Fibroblast of the aortic adventitia (primary cell): ENCODE results near the gene CASKIN1. TPM values are rescaled to one million over a fixed set of nuclear protein-coding genes. Genes with fewer than 3 reads are reported as not detected.
A peak's percentile ranks its signal among the peaks of the same experiment; 100 is the strongest.

ENCODE experiments used
- DNase-seq: peaks from one replicate; pipeline ENCODE4 v3.0.0-alpha.2; 2010; ENCODE audit warnings: low read depth
- H3K4me3 ChIP-seq: 2 replicates; pipeline ENCODE4 v1.5.1; 2011; ENCODE audit warnings: low read depth, mild to moderate bottlenecking, control low read depth, low read length, moderate library complexity
- CTCF ChIP-seq: IDR thresholded peaks from 2 replicates; pipeline ENCODE4 v1.5.1; 2011; ENCODE audit warnings: mild to moderate bottlenecking, low read length, control low read depth, inconsistent platforms; ENCODE audit not compliant: insufficient read depth
- total RNA-seq: library from RNA; depleted of rRNA; stranded (reverse); fragments of >200 nt; gene quantifications from 2 replicates; pipeline ENCODE4 v1.2.3, GENCODE V29; 2012; ENCODE audit warnings: low replicate concordance

CASKIN1 gene
- total RNA-seq, 1 donor: 0.18 TPM

GRCh38 chr16:2212362-2213324, 16.2 kb upstream of the CASKIN1 start:
- DNase-seq: no peak
- no peak for TF ChIP-seq CTCF
- H3K4me3 ChIP-seq: peak overlapping the region; percentile 74

DNA sequence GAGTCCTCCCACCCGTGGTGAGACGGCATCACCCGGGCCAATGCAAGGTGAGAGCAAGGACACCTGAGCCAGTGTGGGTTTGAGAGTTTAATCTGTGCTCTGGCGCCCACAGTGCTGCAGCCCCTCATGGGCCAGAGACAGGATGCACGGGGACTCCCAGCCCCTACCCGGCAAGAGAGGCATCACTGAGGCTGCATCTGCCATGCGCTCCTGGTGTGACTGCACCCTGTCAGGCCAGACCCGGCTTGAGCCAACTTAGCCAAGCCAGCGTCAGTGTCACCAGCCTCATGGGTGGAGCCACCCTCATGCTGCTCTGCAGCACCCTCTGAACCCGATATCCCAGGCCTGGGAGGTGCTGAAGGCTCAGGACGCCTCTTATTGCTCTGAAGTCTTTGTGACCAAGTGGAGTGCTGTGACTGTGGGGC, 15.5 kb upstream of the CASKIN1 start:
- H3K4me3 ChIP-seq: no peak overlapping the region
- no peak for DNase-seq
- TF ChIP-seq CTCF: no peak

DNA sequence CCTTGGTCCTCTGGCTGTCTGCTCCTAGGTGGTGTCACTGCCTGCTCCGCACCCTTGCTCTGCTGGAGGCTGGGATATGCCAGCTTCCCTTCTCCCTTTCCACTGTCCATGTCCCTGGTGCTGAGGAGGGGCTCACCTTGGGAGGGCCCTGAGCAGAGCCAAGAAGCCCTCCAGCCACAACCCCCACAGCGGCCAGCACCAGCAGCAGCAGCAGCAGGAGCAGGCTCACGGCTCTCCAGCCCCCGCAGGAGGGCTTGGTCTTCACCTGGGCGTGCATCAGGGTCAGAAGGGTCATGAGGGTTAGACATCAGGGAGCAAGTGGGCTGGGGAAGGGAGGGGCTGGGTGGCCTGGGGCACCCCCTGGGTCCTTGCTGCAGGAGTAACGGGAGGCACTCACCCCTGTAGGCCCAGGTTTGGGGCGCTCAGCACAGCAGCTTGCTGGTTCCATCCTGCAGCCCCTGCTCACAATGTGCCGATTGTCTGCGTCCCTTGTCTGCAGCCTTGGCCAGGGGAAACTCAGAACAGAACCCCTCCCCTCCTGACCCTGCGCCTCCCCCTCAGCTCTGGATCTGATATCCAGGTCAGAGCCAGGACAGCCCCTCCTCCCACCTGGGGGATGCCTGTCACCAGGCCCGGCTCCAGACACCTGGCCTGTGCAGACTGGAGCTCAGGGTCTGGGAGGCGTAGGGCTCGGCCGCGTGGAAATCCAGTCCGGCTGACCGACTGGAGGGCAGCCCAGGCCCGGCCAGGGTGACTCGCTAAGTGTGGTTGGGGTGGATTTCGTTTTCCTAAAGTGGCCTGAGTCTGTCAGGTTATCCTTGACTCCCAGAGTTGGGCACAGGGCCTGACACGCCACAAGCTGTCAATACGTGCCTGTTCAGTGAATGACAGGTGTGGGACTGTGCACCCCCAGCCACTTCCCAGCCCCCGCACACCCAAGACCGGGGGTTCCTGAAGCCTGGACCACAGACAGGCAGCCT, 14.3 kb upstream of the CASKIN1 start, which contains the start of gene BRICD5:
Gene BRICD5 (minus strand): TSS at position 478 of the 980 bp plus-strand sequence. CDS start 30 bp downstream, at position 448.
- H3K4me3 ChIP-seq: no peak within 1 kb of the TSS
- no peak for DNase-seq
- TF ChIP-seq CTCF: no peak

DNA sequence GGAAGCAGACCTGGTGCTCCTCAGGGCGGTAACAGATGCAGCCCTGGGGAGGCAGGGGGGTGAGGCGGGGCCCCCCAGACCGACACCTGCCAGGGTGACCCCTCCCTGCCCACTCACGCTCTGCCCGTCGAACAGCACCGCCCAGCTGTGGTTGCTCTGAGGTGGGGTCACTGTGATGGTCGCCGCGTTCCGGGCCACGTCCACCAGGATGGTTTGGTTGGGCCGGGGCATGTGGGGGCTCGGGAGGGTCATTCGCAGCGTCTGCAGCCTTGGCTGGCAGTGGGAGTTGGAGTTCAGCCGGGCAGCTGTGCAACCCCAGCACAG, 13.6 kb upstream of the CASKIN1 start:
- DNase-seq: no peak
- TF ChIP-seq CTCF: no peak
- H3K4me3 ChIP-seq: no peak overlapping the region

- TF ChIP-seq CTCF: no peak
- DNase-seq: no peak
- H3K4me3 ChIP-seq: no peak overlapping the region
These were observed 13.0 kb upstream of the CASKIN1 start for GRCh38 chr16:2209258-2210008.

DNA sequence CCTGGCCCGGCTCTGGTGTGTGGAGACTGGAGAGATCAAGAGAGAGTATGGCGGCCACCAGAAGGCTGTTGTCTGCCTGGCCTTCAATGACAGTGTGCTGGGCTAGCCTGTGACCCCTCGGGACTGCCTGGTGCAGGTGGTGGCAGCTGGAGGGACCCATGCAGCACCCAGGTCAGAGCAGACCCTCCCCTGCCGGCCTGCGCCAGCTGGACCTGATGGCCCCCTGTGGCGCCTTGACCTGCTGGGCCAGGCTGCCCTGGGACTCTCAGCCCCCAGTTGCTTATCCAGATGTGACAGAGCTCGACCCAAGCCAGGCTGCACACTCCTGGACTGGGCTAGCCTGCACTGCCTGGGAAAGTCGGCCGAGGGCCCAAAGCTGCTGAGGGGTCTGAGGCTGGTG, 12.4 kb upstream of the CASKIN1 start:
- no peak for TF ChIP-seq CTCF
- DNase-seq: no peak
- H3K4me3 ChIP-seq: no peak overlapping the region
